ENCODE data around the gene CUX1.

- TF ChIP-seq CTCF (IDR thresholded peaks at IDR 0.05; ENCODE audit: insufficient read depth, low read length) (no peak), POLR2AphosphoS5 (IDR thresholded peaks at IDR 0.05; ENCODE audit: low read depth) (no peak), REST (IDR thresholded peaks at IDR 0.05; ENCODE audit: insufficient replicate concordance, low read depth) (no peak)
These were observed 368.4 kb downstream of the CUX1 start for GRCh38 chr7:102185796-102186195.

Measured in HL-60 (cell line).